Urinary bladder (tissue), 4 donors: ENCODE measurements around the gene LRPPRC. TPM values are rescaled to one million over a fixed set of nuclear protein-coding genes. Genes with fewer than 3 reads are reported as not detected.
"Not testable (repeated sequence)": the region's sequence is repeated elsewhere in the genome, so short reads cannot be mapped to it uniquely, and the experiment has no call there.

Experiments used
- DNase-seq: peaks from one replicate; pipeline ENCODE4 v3.0.0-alpha.2; 2015; ENCODE audit errors: extremely low spot score
- H3K27ac ChIP-seq: one replicate; pipeline ENCODE4 v1.5.1; 2013; ENCODE audit warnings: low read depth, mild to moderate bottlenecking, moderate library complexity
- H3K36me3 ChIP-seq: one replicate; pipeline ENCODE4 v1.6.1; 2013; ENCODE audit warnings: mild to moderate bottlenecking, moderate library complexity; ENCODE audit not compliant: insufficient read depth
- H3K4me1 ChIP-seq: one replicate; pipeline ENCODE4 v1.6.1; 2013; ENCODE audit warnings: mild to moderate bottlenecking, moderate library complexity; ENCODE audit not compliant: insufficient read depth
- H3K4me3 ChIP-seq: one replicate; pipeline ENCODE4 v1.5.1; 2013; ENCODE audit warnings: low read depth, low read length
- WGBS: extraction: QIAGEN DNeasy Blood & Tissue Kit; methylation state at CpG from one replicate; pipeline ENCODE4 v1.1.7; 2013; 5-methylcytosine and 5-hydroxymethylcytosine counted together
- polyA plus RNA-seq: library from polyadenylated mRNA; stranded (reverse); fragments of 200-250 nt; gene quantifications from one replicate; pipeline ENCODE4 v1.2.3, GENCODE V29; 2013
- total RNA-seq: library from RNA; depleted of rRNA; stranded (reverse); fragments of >200 nt; gene quantifications from one replicate; pipeline ENCODE4 v1.2.3, GENCODE V29; 2014
- donor health status: healthy with polysubstance abuse.
- donor health status: healthy.

LRPPRC gene
- total RNA-seq (87.6 TPM), polyA plus RNA-seq (41.5 TPM)

DNA sequence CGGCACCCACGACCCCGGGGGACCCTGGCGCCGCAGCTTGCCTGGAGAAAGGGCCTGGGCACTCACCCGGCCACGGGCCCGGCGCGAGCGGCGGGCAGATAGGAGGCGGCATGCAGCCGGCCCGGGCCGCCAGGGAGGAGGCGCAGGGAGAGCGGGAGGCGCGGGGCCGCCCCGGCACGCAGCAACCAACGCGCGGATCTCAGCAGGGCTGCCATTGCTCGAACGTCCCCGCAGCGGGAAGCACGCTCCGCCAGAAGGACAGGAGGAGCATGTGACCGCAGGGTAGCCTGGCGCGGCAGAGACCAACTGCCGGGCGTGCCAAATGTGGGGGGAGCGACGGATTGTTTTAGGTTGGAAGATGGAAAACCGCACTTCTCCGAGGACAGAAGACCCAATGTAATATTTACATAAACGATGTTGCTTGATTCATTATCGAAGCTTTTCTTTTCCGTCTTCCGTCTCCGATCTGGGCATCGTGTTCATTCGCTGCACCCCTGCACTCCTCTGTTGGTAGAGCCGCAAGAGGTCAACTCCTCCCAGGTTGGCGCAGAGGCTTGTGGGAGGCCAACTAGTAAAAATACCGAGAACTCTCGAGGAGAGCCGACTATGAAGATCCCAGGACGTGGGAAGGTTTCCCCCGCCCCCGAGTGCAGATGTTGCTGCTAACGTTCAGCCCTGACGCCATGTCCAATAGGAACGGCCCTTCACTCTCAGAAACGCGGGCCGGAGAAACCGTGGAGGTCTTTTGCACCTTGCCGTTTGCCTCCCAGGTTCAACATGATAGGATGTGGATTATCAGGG is at the start of gene LRPPRC:
Gene LRPPRC, minus strand, starts transcription at position 257 of the 801 bp plus-strand sequence. Its CDS starts 42 bp downstream, at position 215.
- DNase-seq = peak; percentile 92

GRCh38 chr2:44045061-44045460 is 49.3 kb upstream of the LRPPRC start:
- 81% methylated on average over 3 of the region's 3 CpGs for WGBS
- H3K4me1 ChIP-seq = no peaks in the 10 kb centered on the region
- no peaks in the 10 kb centered on the region for H3K36me3 ChIP-seq
- no peak overlapping the region for H3K27ac ChIP-seq
- no peak overlapping the region for H3K4me3 ChIP-seq
- no peak for DNase-seq

More for the DNA sequence above, at the start of gene LRPPRC:
- Histone ChIP-seq H3K36me3 (no peaks in the 10 kb centered on the region), H3K4me3 (peak within 1 kb of the TSS; percentile 99), H3K27ac (peak within 1 kb of the TSS; percentile 78), H3K4me1 (peaks cover 7% of the 10 kb centered on the region)
- WGBS = under 1% methylated on average over 64 of the region's 64 CpGs

DNA sequence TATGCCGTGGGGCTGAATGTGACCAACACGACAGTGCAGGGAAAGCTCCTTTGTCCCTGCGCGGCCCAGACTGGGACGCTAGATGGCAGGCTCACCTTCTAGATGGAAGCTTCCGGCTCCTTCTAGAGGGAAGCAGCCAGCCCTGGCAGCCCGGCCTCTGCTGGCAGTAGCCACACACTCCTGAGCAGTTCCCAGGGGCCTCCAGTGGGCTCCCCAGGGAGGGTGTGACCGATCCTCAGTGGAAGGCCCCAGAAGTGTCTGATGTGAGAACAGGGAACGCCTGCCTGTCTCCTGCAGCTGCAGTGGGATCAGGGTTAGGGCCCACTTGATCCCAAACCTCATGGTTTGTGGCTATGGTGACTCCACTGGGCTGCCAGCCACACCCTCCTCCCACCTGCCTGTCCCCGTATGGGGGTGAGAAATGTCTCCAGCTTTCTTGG is 48.5 kb upstream of the LRPPRC start:
- H3K27ac ChIP-seq = no peak overlapping the region
- H3K4me3 ChIP-seq = no peak overlapping the region
- no peaks in the 10 kb centered on the region for H3K36me3 ChIP-seq
- 4% methylated on average over 10 of the region's 10 CpGs for WGBS
- no peaks in the 10 kb centered on the region for H3K4me1 ChIP-seq
- peak; percentile 7 for DNase-seq

DNA sequence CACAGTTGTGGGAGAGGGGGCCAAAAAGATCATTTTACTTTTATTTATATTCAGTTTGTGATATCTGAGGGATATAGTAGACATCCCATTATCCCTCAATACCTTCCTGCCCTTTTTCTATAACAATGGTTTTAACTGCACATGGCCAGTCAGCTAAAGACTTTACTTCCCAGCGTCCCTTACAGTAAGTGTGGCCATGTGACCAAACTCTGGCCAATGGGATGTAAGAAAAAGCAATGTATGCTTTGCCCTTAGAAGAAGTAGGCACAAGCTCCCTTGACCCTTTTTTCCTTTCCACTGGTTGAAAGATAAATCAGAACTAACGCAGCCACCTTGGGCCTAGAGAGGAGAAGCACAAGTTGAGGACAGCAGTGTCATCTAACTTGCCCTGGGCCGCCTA is 44.6 kb upstream of the LRPPRC start:
- no peak for DNase-seq
- Histone ChIP-seq H3K4me3 (no peak overlapping the region), H3K36me3 (no peaks in the 10 kb centered on the region), H3K27ac (no peak overlapping the region), H3K4me1 (no peaks in the 10 kb centered on the region)
- WGBS = 87% methylated on average over 3 of the region's 3 CpGs

DNA sequence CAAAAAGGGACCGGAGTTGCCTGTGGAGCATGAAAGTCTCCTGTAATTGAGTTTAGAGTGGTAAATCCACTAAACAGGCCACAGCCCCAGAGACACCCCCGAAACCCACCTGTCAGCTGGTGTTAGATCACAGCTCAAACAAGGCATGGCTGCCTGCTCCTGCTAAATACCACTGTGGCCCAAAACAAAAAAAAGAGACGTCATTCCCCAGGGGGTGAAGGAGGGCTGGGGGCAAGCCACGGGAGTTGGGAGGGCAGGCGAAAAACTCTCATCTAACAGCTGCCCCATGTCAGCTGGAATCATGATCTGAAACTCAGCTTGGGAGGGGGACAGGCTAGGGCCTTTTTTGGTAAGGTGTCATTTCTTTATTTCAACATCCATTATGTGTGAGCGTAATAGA is 42.5 kb upstream of the LRPPRC start:
- no peak for DNase-seq
- Histone ChIP-seq H3K4me3 (no peak overlapping the region), H3K27ac (no peak overlapping the region), H3K4me1 (no peaks in the 10 kb centered on the region), H3K36me3 (no peaks in the 10 kb centered on the region)
- 50% methylated on average over 6 of the region's 6 CpGs for WGBS

GRCh38 chr2:44037221-44037620 is 41.4 kb upstream of the LRPPRC start:
- Histone ChIP-seq H3K4me3 (no peak overlapping the region), H3K36me3 (no peaks in the 10 kb centered on the region), H3K27ac (no peak overlapping the region), H3K4me1 (no peaks in the 10 kb centered on the region)
- WGBS = 60% methylated on average over 2 of the region's 2 CpGs
- DNase-seq = no peak

DNA sequence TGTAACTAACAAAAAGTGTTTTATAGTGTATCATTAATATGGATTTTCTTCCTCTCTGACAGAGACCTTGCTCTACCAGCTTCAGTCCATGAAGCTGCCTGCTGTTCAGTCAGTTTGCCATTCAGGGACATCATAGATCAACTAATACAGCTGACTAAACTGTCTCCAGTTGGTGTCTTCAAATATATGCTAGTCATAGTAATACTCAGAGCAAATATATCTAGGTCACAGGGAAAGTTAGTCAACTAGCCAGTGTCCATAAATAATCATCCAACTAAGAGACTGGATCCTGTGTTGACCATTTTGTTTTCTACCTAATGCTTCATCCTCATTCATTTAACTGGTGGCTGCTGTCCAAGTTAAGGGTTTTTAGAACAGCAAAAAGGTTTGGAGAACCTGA is 38.2 kb upstream of the LRPPRC start:
- Histone ChIP-seq H3K36me3 (no peaks in the 10 kb centered on the region), H3K27ac (no peak overlapping the region), H3K4me3 (no peak overlapping the region), H3K4me1 (no peaks in the 10 kb centered on the region)
- DNase-seq = no peak

- DNase-seq, H3K27ac ChIP-seq, H3K4me3 ChIP-seq, H3K36me3 ChIP-seq, H3K4me1 ChIP-seq: not testable (repeated sequence)
- 84% methylated on average over 4 of the region's 4 CpGs for WGBS
Observed at GRCh38 chr2:44027076-44027475, 31.3 kb upstream of the LRPPRC start.

DNA sequence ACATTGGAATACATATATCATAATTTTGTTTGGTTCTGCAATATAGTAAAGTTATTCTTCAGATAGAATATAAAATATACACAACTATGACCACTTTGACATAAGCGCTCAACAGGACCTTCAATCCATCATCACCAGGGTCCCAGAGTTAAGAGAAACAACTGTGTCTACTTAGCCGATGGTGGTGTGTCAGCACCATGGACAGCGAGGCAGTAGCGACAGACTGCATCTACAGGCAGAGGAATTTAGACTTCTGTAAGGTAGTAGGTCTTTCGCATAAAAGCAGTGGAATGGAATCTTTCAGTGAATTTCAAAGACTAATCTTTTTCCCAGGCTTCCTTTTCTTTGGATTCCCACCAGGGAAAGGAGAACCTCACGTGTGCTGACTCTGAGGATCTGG is 20.5 kb upstream of the LRPPRC start:
- H3K4me1 ChIP-seq = no peaks in the 10 kb centered on the region
- no peak overlapping the region for H3K4me3 ChIP-seq
- DNase-seq = no peak
- no peak overlapping the region for H3K27ac ChIP-seq
- no peaks in the 10 kb centered on the region for H3K36me3 ChIP-seq
- WGBS = 25% methylated on average over 6 of the region's 6 CpGs

DNA sequence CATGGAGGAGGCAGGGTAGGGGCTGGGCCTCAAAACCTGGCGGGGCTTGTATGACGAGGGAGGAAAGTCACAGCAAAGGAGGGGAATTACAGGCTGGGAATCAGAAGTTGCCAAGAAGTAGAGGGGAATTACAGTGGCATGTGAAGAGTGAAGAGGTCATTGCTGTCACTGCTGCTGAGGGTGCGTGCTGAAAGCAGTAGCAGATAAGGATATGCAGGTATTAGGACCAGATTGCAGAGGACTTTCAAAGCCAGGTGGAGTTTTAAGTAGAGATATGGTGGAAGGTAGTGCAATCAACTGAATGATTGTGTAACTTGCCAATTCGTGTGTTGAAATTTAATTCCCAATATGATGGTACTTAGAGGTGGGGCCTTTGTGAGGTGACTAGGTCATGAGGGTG is 19.4 kb upstream of the LRPPRC start:
- H3K27ac ChIP-seq = no peak overlapping the region
- DNase-seq = no peak
- no peaks in the 10 kb centered on the region for H3K36me3 ChIP-seq
- 77% methylated on average over 4 of the region's 4 CpGs for WGBS
- no peaks in the 10 kb centered on the region for H3K4me1 ChIP-seq
- H3K4me3 ChIP-seq = no peak overlapping the region

DNA sequence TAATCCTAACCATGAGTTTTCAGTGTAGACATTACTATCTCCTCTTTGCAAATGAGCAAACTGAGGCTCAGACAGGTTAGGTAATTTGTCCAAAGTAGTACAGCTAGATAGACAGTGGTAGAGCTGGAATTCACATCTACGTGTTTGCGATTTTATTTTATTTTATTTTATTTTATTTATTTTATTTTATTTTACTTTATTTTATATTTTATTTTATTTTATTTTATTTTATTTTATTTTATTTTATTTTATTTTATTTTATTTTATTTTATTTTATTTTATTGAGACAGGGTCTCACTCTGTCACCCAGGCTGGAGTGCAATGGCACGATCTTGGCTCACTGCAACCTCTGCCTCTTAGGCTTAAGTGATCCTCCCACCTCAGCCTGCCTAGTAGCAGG is 17.4 kb upstream of the LRPPRC start:
- WGBS = 95% methylated on average over 3 of the region's 3 CpGs
- not testable (repeated sequence) for H3K4me3 ChIP-seq, H3K27ac ChIP-seq, H3K4me1 ChIP-seq, DNase-seq, H3K36me3 ChIP-seq

GRCh38 chr2:44010266-44010665 is 14.5 kb upstream of the LRPPRC start:
- no peaks in the 10 kb centered on the region for H3K4me1 ChIP-seq
- DNase-seq = no peak

DNA sequence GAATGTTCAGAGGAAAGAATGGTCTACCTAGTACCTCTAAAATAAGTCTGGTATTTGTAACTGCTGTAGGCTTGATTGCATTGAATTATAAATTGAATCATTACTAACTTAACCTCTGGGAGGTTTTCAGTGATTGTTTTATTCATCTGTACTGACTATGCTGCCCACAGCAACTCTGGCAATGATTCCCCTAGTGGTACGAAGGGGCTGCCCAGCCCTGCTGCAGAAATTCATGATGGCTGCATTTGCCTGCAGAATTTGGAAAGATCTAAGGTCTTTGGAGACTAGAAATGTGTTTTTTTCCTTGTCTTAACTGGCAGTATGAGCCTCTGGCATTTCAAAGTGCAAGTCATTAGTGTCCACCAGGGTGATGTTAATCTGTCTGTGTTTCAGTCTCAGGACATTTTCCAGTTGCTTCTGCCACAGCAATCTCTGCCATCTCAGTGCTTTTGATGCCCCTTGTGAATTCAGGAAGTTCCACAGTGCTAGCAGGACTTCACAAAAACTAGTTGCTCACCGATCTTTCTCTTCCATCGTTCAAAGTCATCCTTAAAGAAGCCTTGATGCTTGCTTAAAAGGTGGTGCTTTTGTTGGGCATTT is 13.4 kb upstream of the LRPPRC start:
- WGBS = 68% methylated on average over 3 of the region's 3 CpGs
- H3K4me3 ChIP-seq = no peak overlapping the region
- no peak for DNase-seq
- no peaks in the 10 kb centered on the region for H3K4me1 ChIP-seq
- no peak overlapping the region for H3K27ac ChIP-seq
- H3K36me3 ChIP-seq = no peaks in the 10 kb centered on the region

More at GRCh38 chr2:44010266-44010665, 14.5 kb upstream of the LRPPRC start:
- Histone ChIP-seq H3K4me3 (no peak overlapping the region), H3K36me3 (no peaks in the 10 kb centered on the region), H3K27ac (no peak overlapping the region)
- WGBS = 66% methylated on average over 7 of the region's 7 CpGs

- no peak overlapping the region for H3K4me3 ChIP-seq
- no peak for DNase-seq
- WGBS = 74% methylated on average over 3 of the region's 3 CpGs
- H3K4me1 ChIP-seq = no peaks in the 10 kb centered on the region
- no peaks in the 10 kb centered on the region for H3K36me3 ChIP-seq
- H3K27ac ChIP-seq = no peak overlapping the region
Observed at GRCh38 chr2:44005846-44006245, 10.1 kb upstream of the LRPPRC start.
